ENCODE results near the gene DMD. TPM values are rescaled to one million over a fixed set of nuclear protein-coding genes. Genes with fewer than 3 reads are reported as not detected.

Gene DMD
- total and polyA plus RNA-seq, 2 of the 8 experiments (the other 6 are each of a cell fraction or from before 2014, with no cell fraction given) = 4.8 to 7.4 TPM

- Histone ChIP-seq H3K23me2 (ENCODE audit: low read depth, low read length) (no peaks in the 10 kb centered on the region), H2BK15ac (ENCODE audit: low read length) (no peak overlapping the region), H2BK20ac (ENCODE audit: low read length) (no peak overlapping the region), H2AFZ (ENCODE audit: low read length) (no peak overlapping the region), H3K79me2 (ENCODE audit: control insufficient read depth in 1 of 2, insufficient read depth in 2 of 2, low read length in 2 of 2) (no peaks in the 10 kb centered on the region), H4K91ac (replicated peaks; ENCODE audit: insufficient read length, low read length) (no peak overlapping the region), H2AK5ac (ENCODE audit: low read depth, low read length) (no peak overlapping the region), H3K18ac (ENCODE audit: extremely low read depth, low read length) (no peak overlapping the region), H2BK5ac (ENCODE audit: low read depth, low read length) (no peak overlapping the region), H3K27me3 (replicated peaks in 1 of 4; ENCODE audit: control insufficient read depth in 3 of 4, extremely low read depth in 1 of 4, insufficient read depth in 3 of 4, low read length in 3 of 4) (no peaks in the 10 kb centered on the region), H3K23ac (ENCODE audit: insufficient read length) (no peak overlapping the region), H3K9me3 (ENCODE audit: insufficient read depth in 2 of 2, low read depth in 1 of 2, low read length in 1 of 2) (no peaks in the 10 kb centered on the region), H3K14ac (ENCODE audit: insufficient read length) (no peak overlapping the region), H3K27ac (ENCODE audit: low read depth, low read length) (no peak overlapping the region), H3K56ac (replicated peaks; ENCODE audit: insufficient read length, low read depth, low read length) (no peak overlapping the region), H2BK120ac (replicated peaks; ENCODE audit: low read depth, low read length) (no peak overlapping the region), H3K4me3 (ENCODE audit: extremely low read depth in 1 of 4, insufficient read depth in 2 of 4, low read depth in 3 of 4, low read length in 4 of 4) (no peak overlapping the region), H4K8ac (ENCODE audit: extremely low read depth, insufficient read depth, low read length) (no peak overlapping the region), H3K4ac (replicated peaks; ENCODE audit: insufficient read length, low read depth, low read length) (no peak overlapping the region), H3K4me2 (ENCODE audit: insufficient read depth in 1 of 2, low read depth in 2 of 2, low read length in 2 of 2) (no peak overlapping the region), H4K20me1 (replicated peaks in 1 of 2; ENCODE audit: control insufficient read depth in 1 of 2, insufficient read depth in 2 of 2, low read length in 2 of 2) (no peaks in the 10 kb centered on the region), H3K9ac (replicated peaks in 1 of 4; ENCODE audit: extremely low read depth in 1 of 4, low read depth in 3 of 4, low read length in 3 of 4) (no peak overlapping the region), H3K4me1 (replicated peaks in 1 of 4; ENCODE audit: control insufficient read depth in 3 of 4, insufficient read depth in 4 of 4, low read length in 3 of 4) (peaks cover 0 to 5% (median 2%) of the 10 kb centered on the region in 4 experiments; a peak in 3 of 7 replicates), H3K79me1 (ENCODE audit: low read depth, low read length) (no peaks in the 10 kb centered on the region), H4K5ac (ENCODE audit: insufficient read length, low read depth, low read length) (no peak overlapping the region), H3K36me3 (ENCODE audit: control insufficient read depth in 2 of 4, insufficient read depth in 4 of 4, low read length in 3 of 4) (no peaks in the 10 kb centered on the region; a peak in 1 of 8 replicates), H2BK12ac (ENCODE audit: low read depth, low read length) (no peak overlapping the region)
- ChIA-PET POLR2A (ENCODE audit: partially characterized antibody) (interaction anchor here (0.6 kb wide), 1 partner anchor 510 kb away, joined by 4 read pairs; no protein-coding TSS in a partner anchor), CTCF (ENCODE audit: partially characterized antibody) (interaction anchor here (0.7 to 2.0 kb wide), 25 partner anchors 7 to 441 kb away, joined by 3 to 12 read pairs (median 4); no protein-coding TSS in a partner anchor)
- FAIRE-seq = no peak
- no peak for DNase-seq (ENCODE audit: low read depth in 1 of 2, low spot score in 2 of 2)
- 94% methylated on average over 4 of the region's 6 CpGs; no CpG with 5 or more reads in 1 of the 2 experiments for WGBS, 2 experiments (ENCODE audit: extremely low coverage in 1 of 2, insufficient coverage in 1 of 2, insufficient read length in 1 of 2, insufficient replicate concordance in 2 of 2, low coverage in 1 of 2, low lambda C conversion rate in 2 of 2, missing lambda C conversion rate in 1 of 2)
- TF ChIP-seq KDM4A (IDR thresholded peaks at IDR 0.05; ENCODE audit: low read depth, low read length, severe bottlenecking) = no peak
- no peak for TF ChIP-seq ATF3 (IDR thresholded peaks at IDR 0.05; ENCODE audit: insufficient read depth, low read depth, low read length)
- TF ChIP-seq TEAD4 (IDR thresholded peaks at IDR 0.05; ENCODE audit: low read depth, low read length) = no peak
- TF ChIP-seq SAP30 (IDR thresholded peaks at IDR 0.05; ENCODE audit: insufficient read depth, insufficient replicate concordance, low read length) = no peak
- TF ChIP-seq CBX5 (IDR thresholded peaks at IDR 0.05; ENCODE audit: low read depth, low read length) = no peak
- no peak for TF ChIP-seq GABPA (IDR thresholded peaks at IDR 0.05; ENCODE audit: borderline replicate concordance, insufficient read depth, low read length)
- no peak for TF ChIP-seq GTF2F1 (IDR thresholded peaks at IDR 0.05; ENCODE audit: borderline replicate concordance, low read depth, low read length)
Measured at GRCh38 chrX:31212856-31213748, 1998.2 kb downstream of the DMD start.

All from H1 (cell line).